Mesendoderm (in vitro differentiated cells): Measurements from ENCODE around the gene TBC1D4.

Experiments used
- DNase-seq: peaks from one replicate; pipeline ENCODE4 v3.0.0; 2013
- H2AK5ac ChIP-seq: 2 replicates; pipeline ENCODE4 v1.6.1; 2013; ENCODE audit warnings: low read length, inconsistent platforms
- H2BK120ac ChIP-seq: 2 replicates; pipeline ENCODE4 v1.6.1; 2013; ENCODE audit warnings: low read depth, mild to moderate bottlenecking, low read length, moderate library complexity, mixed read lengths
- H2BK15ac ChIP-seq: replicated peaks from 2 replicates; pipeline ENCODE4 v1.6.1; 2013; ENCODE audit warnings: low read depth, mild to moderate bottlenecking, moderate library complexity
- H2BK5ac ChIP-seq: 2 replicates; pipeline ENCODE4 v1.6.1; 2013; ENCODE audit warnings: low read length, inconsistent platforms
- H3K18ac ChIP-seq: 2 replicates; pipeline ENCODE4 v1.6.1; 2013; ENCODE audit warnings: mild to moderate bottlenecking, low read length, mixed read lengths
- H3K23ac ChIP-seq: one replicate; pipeline ENCODE4 v1.6.1; 2013; ENCODE audit warnings: low read length
- H3K27ac ChIP-seq: 2 replicates; pipeline ENCODE4 v1.5.1; 2013; ENCODE audit warnings: low read depth, mild to moderate bottlenecking, inconsistent platforms, low read length, moderate library complexity
- H3K27me3 ChIP-seq: 2 replicates; pipeline ENCODE4 v1.6.1; 2013; ENCODE audit warnings: low read length, control low read depth, mild to moderate bottlenecking, inconsistent platforms; ENCODE audit not compliant: insufficient read depth, poor library complexity
- H3K36me3 ChIP-seq: 2 replicates; pipeline ENCODE4 v1.6.1; 2013; ENCODE audit warnings: low read length, inconsistent platforms; ENCODE audit not compliant: control insufficient read depth, insufficient read depth
- H3K4ac ChIP-seq: one replicate; pipeline ENCODE4 v1.6.1; 2013; ENCODE audit warnings: low read depth, mild to moderate bottlenecking, low read length, moderate library complexity
- H3K4me1 ChIP-seq: 2 replicates; pipeline ENCODE4 v1.6.1; 2013; ENCODE audit warnings: low read depth, low read length, inconsistent platforms; ENCODE audit not compliant: control insufficient read depth
- H3K4me2 ChIP-seq: 2 replicates; pipeline ENCODE4 v1.6.1; 2013; ENCODE audit warnings: low read length
- H3K4me3 ChIP-seq: 2 replicates; pipeline ENCODE4 v1.5.1; 2013; ENCODE audit warnings: mild to moderate bottlenecking, low read length
- H3K56ac ChIP-seq: one replicate; pipeline ENCODE4 v1.6.1; 2013; ENCODE audit warnings: low read length
- H3K79me1 ChIP-seq: 2 replicates; pipeline ENCODE4 v1.6.1; 2013; ENCODE audit warnings: low read length, inconsistent platforms
- H3K79me2 ChIP-seq: 2 replicates; pipeline ENCODE4 v1.6.1; 2013; ENCODE audit warnings: mild to moderate bottlenecking, low read length; ENCODE audit not compliant: control insufficient read depth, insufficient read depth
- H3K9ac ChIP-seq: 2 replicates; pipeline ENCODE4 v1.6.1; 2013; ENCODE audit warnings: low read length, inconsistent platforms
- H4K5ac ChIP-seq: one replicate; pipeline ENCODE4 v1.6.1; 2013; ENCODE audit warnings: low read length
- H4K8ac ChIP-seq: one replicate; pipeline ENCODE4 v1.6.1; 2013; ENCODE audit warnings: low read depth, mild to moderate bottlenecking, control low read depth, low read length, moderate library complexity
- WGBS: extraction: QIAGEN DNeasy Blood & Tissue Kit; methylation state at CpG from one replicate; pipeline ENCODE4 v1.1.7; 2013; ENCODE audit warnings: low lambda C conversion rate, missing lambda C conversion rate; ENCODE audit not compliant: insufficient coverage; ENCODE audit errors: extremely low coverage; 5-methylcytosine and 5-hydroxymethylcytosine counted together

Gene TBC1D4

DNA sequence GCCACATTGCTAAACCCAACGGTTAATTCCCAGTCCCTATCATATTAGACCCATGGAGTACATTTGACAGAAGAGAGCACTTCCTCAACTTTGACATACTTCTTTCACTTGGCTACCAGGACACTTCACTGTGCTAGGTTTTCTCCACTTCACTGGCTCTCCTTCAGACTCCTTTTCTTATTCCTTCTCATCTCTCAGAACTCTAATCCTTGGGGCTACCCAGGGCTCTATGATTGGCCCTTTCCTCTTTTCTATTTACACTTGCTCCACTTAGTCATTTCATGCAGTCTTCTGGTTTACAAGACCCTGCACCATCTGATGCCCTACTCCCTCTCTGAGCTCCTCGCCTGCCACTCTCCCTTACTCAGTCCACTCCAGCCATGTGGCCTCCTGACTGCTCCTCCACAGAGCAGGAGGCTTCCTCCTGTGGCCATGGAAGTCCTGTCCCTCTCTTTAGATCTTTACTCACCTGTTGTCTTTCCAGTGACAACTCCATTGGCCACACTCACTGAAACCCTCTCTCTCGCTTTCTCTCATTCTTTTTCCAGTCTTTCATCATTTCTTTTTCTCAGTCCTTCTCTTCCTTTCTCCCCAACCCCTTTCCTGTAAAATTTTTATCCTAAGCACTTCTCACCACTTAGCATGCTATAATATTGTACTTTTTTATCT lies 90.4 kb downstream of the TBC1D4 start:
- no peak overlapping the region for H4K5ac ChIP-seq
- no peak overlapping the region for H2BK15ac ChIP-seq
- no peak overlapping the region for H2BK5ac ChIP-seq
- H3K4ac ChIP-seq, result no peak overlapping the region
- no peak overlapping the region for H3K18ac ChIP-seq
- no peak overlapping the region for H3K27ac ChIP-seq
- H3K27me3 ChIP-seq, result no peaks in the 10 kb centered on the region
- no peak overlapping the region for H3K56ac ChIP-seq
- no peaks in the 10 kb centered on the region for H3K79me1 ChIP-seq
- H3K4me2 ChIP-seq, result no peak overlapping the region
- H3K4me1 ChIP-seq, result no peaks in the 10 kb centered on the region
- no peak for DNase-seq
- no peaks in the 10 kb centered on the region for H3K79me2 ChIP-seq
- no peak overlapping the region for H3K9ac ChIP-seq
- no peak overlapping the region for H2BK120ac ChIP-seq
- H3K23ac ChIP-seq, result no peak overlapping the region
- WGBS, result no CpG with 5 or more reads among the region's 3 CpGs
- no peak overlapping the region for H3K4me3 ChIP-seq
- H2AK5ac ChIP-seq, result no peak overlapping the region
- no peaks in the 10 kb centered on the region for H3K36me3 ChIP-seq
- no peak overlapping the region for H4K8ac ChIP-seq

DNA sequence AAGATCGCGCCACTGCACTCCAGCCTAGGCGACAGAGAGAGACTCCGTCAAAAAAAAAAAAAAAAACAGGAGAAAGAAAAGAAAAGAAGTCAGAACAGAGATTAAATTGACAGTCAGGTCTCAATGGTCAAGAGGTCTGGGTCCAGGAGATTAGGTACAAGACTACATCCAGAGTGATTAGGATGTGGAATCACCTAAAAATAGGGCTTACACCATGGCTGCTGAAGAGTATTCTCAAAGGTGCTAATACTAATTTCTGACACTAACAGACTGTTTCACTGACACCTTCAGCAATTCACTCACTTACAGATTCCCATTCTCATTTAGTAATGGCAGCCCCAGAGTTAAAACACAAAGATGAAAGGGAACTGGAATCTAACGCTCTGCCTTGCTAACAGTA lies 91.7 kb downstream of the TBC1D4 start:
- Histone ChIP-seq H3K79me1 (no peaks in the 10 kb centered on the region), H2AK5ac (no peak overlapping the region), H3K4me2 (no peak overlapping the region), H3K36me3 (no peaks in the 10 kb centered on the region), H3K4me3 (no peak overlapping the region), H3K9ac (no peak overlapping the region), H3K4ac (no peak overlapping the region), H2BK120ac (no peak overlapping the region), H3K23ac (no peak overlapping the region), H2BK15ac (no peak overlapping the region), H3K27ac (no peak overlapping the region), H3K4me1 (no peaks in the 10 kb centered on the region), H4K5ac (no peak overlapping the region), H2BK5ac (no peak overlapping the region), H3K18ac (no peak overlapping the region), H4K8ac (no peak overlapping the region), H3K56ac (no peak overlapping the region), H3K27me3 (no peaks in the 10 kb centered on the region), H3K79me2 (no peaks in the 10 kb centered on the region)
- no CpG with 5 or more reads among the region's 5 CpGs for WGBS
- no peak for DNase-seq

DNA sequence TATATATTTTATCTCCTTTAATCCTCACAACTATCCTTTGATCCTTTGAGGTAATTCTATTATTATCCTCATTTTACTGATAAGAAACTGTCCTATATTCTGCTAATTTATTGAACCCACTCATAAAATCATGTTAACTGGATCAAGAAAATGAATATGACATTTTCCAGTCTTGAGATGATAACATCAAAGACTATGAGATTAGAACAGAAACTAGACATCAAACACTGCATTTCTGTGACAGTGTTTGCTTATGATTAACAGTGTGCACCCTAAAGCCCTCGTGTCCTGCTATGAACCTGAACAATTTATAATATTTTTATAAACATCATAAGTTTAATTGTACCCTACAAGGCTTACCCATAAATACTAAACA lies 96.3 kb downstream of the TBC1D4 start:
- H3K4me3 ChIP-seq, result no peak overlapping the region
- H3K56ac ChIP-seq, result no peak overlapping the region
- no peak overlapping the region for H2BK120ac ChIP-seq
- H2BK15ac ChIP-seq, result no peak overlapping the region
- H4K5ac ChIP-seq, result no peak overlapping the region
- H2BK5ac ChIP-seq, result no peak overlapping the region
- no peaks in the 10 kb centered on the region for H3K79me2 ChIP-seq
- H3K27me3 ChIP-seq, result no peaks in the 10 kb centered on the region
- no peak overlapping the region for H3K23ac ChIP-seq
- WGBS, result no CpG with 5 or more reads among the region's 1 CpG
- H4K8ac ChIP-seq, result no peak overlapping the region
- no peak for DNase-seq
- no peaks in the 10 kb centered on the region for H3K36me3 ChIP-seq
- no peak overlapping the region for H3K27ac ChIP-seq
- H3K9ac ChIP-seq, result no peak overlapping the region
- no peak overlapping the region for H3K18ac ChIP-seq
- no peak overlapping the region for H3K4ac ChIP-seq
- H3K4me1 ChIP-seq, result no peaks in the 10 kb centered on the region
- H2AK5ac ChIP-seq, result no peak overlapping the region
- no peak overlapping the region for H3K4me2 ChIP-seq
- H3K79me1 ChIP-seq, result no peaks in the 10 kb centered on the region

DNA sequence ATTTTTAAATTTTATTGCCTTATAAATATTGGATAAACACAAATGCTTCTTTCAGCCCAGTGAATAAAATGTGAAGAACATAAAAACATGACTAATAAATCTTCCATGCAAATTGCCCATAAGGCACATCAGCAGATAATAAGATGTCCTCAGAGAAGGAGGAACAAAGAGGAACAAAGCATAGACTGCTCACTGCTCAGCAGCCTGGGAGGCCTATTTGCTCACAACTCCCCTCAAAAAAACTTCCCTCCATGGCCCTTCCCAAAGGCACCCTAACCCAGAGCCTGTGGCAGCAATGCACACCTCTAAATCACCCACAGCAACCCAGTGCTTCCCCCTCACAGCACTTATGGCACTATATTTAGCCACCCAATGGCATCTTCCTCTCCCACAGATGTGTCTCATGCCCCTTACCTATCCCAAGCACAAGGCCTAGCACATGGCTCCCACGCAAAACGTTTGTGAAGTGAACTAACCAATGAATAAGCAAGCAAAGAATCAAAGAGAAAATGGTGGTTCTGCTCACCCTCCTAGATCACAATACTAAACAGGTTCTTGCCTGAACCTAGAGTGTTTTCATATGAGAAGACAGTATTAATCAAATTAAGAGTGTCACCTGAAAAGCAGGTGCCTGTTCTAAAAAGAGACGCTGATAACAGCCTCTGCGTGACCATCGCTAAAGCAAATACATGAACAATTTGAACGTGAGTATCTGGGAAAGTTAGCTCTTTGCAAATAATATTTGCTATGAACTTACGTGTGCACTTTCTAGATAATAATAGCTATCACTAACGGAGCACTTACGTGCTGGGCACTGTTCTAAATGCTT lies 96.9 kb downstream of the TBC1D4 start:
- Histone ChIP-seq H3K18ac (no peak overlapping the region), H3K4ac (no peak overlapping the region)
- WGBS, result no CpG with 5 or more reads among the region's 9 CpGs

DNA sequence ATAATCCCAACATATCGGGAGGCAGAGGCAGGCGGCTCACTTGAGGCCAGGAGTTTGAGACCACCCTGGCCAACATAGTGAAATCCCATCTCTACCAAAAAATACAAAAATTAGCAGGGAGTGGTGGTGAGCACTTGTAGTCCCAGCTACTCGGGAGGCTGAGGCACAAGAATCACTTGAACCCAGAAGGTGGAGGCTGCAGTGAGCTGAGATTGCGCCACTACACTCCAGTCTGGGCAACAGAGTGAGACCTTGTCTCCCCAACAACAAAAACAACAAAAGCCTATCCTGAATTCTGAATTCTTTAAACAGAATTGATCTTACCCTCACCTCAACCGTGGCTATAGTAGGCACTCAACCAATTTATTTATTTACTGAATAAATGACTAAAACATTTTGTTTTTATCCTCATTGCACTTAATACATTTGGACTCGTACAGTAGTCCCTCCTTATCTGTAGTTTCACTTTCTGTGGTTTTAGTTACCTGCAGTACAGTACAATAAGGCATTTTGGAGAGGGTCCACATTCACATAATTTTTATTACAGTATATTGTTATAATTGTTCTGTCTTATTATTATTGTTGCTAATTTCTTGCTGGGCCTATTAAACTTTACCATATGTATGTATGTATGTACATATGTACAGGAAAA lies 98.8 kb downstream of the TBC1D4 start:
- Histone ChIP-seq H3K27ac (no peak overlapping the region), H3K4me3 (no peak overlapping the region), H3K18ac (no peak overlapping the region), H2AK5ac (no peak overlapping the region), H3K27me3 (no peaks in the 10 kb centered on the region), H3K4ac (no peak overlapping the region), H3K4me1 (no peaks in the 10 kb centered on the region), H3K4me2 (no peak overlapping the region), H3K36me3 (no peaks in the 10 kb centered on the region), H3K79me1 (no peaks in the 10 kb centered on the region), H4K8ac (no peak overlapping the region), H2BK120ac (no peak overlapping the region), H2BK5ac (no peak overlapping the region), H3K23ac (no peak overlapping the region), H4K5ac (no peak overlapping the region), H3K9ac (no peak overlapping the region), H3K79me2 (no peaks in the 10 kb centered on the region), H2BK15ac (no peak overlapping the region), H3K56ac (no peak overlapping the region)
- WGBS, result no CpG with 5 or more reads among the region's 6 CpGs
- DNase-seq, result no peak

More for the DNA sequence above, 96.9 kb downstream of the TBC1D4 start:
- no peak overlapping the region for H3K27ac ChIP-seq
- no peaks in the 10 kb centered on the region for H3K79me2 ChIP-seq
- H2BK120ac ChIP-seq, result no peak overlapping the region
- no peaks in the 10 kb centered on the region for H3K27me3 ChIP-seq
- no peak overlapping the region for H4K5ac ChIP-seq
- H3K79me1 ChIP-seq, result no peaks in the 10 kb centered on the region
- DNase-seq, result no peak
- no peaks in the 10 kb centered on the region for H3K4me1 ChIP-seq
- H2BK15ac ChIP-seq, result no peak overlapping the region
- H3K23ac ChIP-seq, result no peak overlapping the region
- H3K4me2 ChIP-seq, result no peak overlapping the region
- H2AK5ac ChIP-seq, result no peak overlapping the region
- H3K9ac ChIP-seq, result no peak overlapping the region
- no peaks in the 10 kb centered on the region for H3K36me3 ChIP-seq
- no peak overlapping the region for H2BK5ac ChIP-seq
- no peak overlapping the region for H3K4me3 ChIP-seq
- no peak overlapping the region for H4K8ac ChIP-seq
- H3K56ac ChIP-seq, result no peak overlapping the region
